Urinary bladder (tissue), 4 donors: ENCODE measurements around the gene TUBB1. TPM values are rescaled to one million over a fixed set of nuclear protein-coding genes. Genes with fewer than 3 reads are reported as not detected.

Experiments
- DNase-seq: peaks from one replicate; pipeline ENCODE4 v3.0.0-alpha.2; 2015; ENCODE audit errors: extremely low spot score
- H3K27ac ChIP-seq: one replicate; pipeline ENCODE4 v1.5.1; 2013; ENCODE audit warnings: low read depth, mild to moderate bottlenecking, moderate library complexity
- H3K36me3 ChIP-seq: one replicate; pipeline ENCODE4 v1.6.1; 2013; ENCODE audit warnings: mild to moderate bottlenecking, moderate library complexity; ENCODE audit not compliant: insufficient read depth
- H3K4me1 ChIP-seq: one replicate; pipeline ENCODE4 v1.6.1; 2013; ENCODE audit warnings: mild to moderate bottlenecking, moderate library complexity; ENCODE audit not compliant: insufficient read depth
- H3K4me3 ChIP-seq: one replicate; pipeline ENCODE4 v1.5.1; 2013; ENCODE audit warnings: low read depth, low read length
- WGBS: extraction: QIAGEN DNeasy Blood & Tissue Kit; methylation state at CpG from one replicate; pipeline ENCODE4 v1.1.7; 2013; 5-methylcytosine and 5-hydroxymethylcytosine counted together
- polyA plus RNA-seq: library from polyadenylated mRNA; stranded (reverse); fragments of 200-250 nt; gene quantifications from one replicate; pipeline ENCODE4 v1.2.3, GENCODE V29; 2013
- total RNA-seq: library from RNA; depleted of rRNA; stranded (reverse); fragments of >200 nt; gene quantifications from one replicate; pipeline ENCODE4 v1.2.3, GENCODE V29; 2014
- donor health status: healthy with polysubstance abuse.
- donor health status: healthy.

Gene TUBB1
- total RNA-seq (0.58 TPM), polyA plus RNA-seq (0.05 TPM)

DNA sequence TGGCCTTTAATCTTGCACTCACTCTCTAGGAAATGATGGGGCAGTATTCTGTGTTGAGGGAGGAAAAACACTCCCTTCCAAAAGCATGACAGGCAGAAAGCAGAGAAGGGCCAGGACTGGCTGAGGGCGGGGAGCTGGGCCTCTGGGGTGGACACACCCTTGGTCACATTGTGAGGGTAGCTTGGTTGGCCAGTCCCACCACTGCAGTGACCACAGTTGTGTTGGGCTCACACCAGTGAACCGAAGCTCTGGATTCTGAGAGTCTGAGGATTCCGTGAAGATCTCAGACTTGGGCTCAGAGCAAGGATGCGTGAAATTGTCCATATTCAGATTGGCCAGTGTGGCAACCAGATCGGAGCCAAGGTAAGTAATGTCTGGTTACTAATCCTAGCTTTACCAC is at the start of gene TUBB1:
TUBB1 (plus strand) TSS at position 213 of the 400 bp plus-strand sequence; CDS start at position 307, 94 bp downstream.
- WGBS, result 96% methylated on average over 5 of the region's 5 CpGs
- no peaks in the 10 kb centered on the region for H3K36me3 ChIP-seq
- H3K4me1 ChIP-seq, result no peaks in the 10 kb centered on the region
- no peak within 1 kb of the TSS for H3K4me3 ChIP-seq
- H3K27ac ChIP-seq, result no peak within 1 kb of the TSS
- no peak for DNase-seq

DNA sequence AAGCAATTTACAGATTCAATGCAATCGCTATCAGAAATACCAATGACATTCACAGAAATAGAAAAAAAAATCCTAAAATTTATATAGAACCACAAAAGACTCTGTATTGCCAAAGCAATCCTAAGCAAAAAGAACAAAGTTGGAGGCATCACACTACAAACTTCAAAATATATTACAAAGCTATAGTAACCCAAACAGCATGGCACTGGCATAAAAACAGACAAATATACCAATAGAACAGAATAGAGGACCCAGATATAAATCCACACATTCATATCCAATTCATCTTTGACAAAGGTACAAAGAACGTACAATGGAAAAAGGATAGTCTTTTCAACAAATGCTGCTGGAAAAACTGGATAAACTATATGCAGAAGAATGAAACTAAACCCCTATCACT is 49.8 kb upstream of the TUBB1 start:
- Histone ChIP-seq H3K4me3 (no peak overlapping the region), H3K36me3 (no peaks in the 10 kb centered on the region), H3K4me1 (no peaks in the 10 kb centered on the region), H3K27ac (no peak overlapping the region)
- DNase-seq, result no peak
- WGBS, result 68% methylated on average over 2 of the region's 2 CpGs

DNA sequence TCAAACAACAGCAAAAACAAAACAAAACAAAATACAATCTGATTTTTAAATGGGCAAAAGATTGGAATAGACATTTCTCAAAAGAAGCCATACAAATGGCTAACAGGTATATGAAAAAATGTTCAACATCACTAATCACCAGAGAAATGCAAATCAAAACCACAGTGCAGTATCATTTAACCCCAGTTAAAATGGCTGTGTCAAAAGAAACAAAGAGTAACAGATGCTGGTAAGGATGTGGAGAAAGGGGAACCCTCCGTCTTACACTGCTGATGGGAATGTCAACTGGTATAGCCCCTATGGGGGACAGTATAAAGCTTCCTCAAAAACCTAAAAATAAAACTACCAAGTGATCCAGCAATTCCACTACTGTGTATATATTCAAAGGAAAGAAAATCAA is 49.1 kb upstream of the TUBB1 start:
- Histone ChIP-seq H3K4me1 (no peaks in the 10 kb centered on the region), H3K4me3 (no peak overlapping the region), H3K36me3 (no peaks in the 10 kb centered on the region), H3K27ac (no peak overlapping the region)
- DNase-seq, result no peak
- WGBS, result 68% methylated on average over 1 of the region's 1 CpG

DNA sequence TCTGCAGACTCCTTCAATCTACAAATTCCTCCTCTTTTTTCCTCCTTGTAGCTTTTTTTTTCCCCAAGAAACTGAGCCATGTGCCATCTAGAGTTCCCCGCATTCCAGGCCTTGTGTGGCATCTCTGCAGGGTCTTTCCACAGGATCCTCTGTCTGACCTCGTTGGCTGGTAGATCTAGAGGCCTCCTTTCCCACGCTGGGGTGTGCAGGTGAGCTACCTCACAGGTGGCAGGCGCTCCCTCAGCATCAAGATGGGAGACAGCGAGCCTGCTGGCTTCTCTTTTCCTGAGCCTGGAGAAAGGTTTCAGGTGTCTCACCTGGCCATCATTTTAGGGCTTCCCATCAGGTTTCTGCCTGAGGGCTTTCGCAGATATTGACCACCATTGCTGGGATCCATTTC is 47.8 kb upstream of the TUBB1 start:
- no peak overlapping the region for H3K27ac ChIP-seq
- WGBS, result 78% methylated on average over 6 of the region's 6 CpGs
- H3K4me1 ChIP-seq, result no peaks in the 10 kb centered on the region
- no peak overlapping the region for H3K4me3 ChIP-seq
- no peak for DNase-seq
- no peaks in the 10 kb centered on the region for H3K36me3 ChIP-seq

DNA sequence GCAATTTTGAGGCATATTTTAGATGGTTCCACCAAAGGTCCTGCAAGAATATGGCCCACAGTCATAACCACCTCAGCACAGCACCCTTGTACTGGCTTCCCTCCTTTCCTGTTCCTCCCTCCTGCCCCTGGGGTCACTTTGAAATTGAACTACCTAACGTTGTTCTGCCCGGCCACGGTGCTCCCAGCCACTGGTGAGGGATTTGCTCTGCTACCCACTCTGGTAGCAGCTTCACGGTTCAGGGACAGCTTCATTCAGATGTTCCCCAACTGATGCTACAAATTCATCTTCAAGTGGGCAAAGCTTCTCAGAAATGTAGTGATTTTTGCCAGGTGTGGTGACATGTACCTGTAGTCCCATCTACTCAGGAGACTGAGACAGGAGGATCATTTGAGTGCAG is 46.0 kb upstream of the TUBB1 start:
- H3K36me3 ChIP-seq, result no peaks in the 10 kb centered on the region
- 85% methylated on average over 4 of the region's 4 CpGs for WGBS
- no peaks in the 10 kb centered on the region for H3K4me1 ChIP-seq
- H3K27ac ChIP-seq, result no peak overlapping the region
- H3K4me3 ChIP-seq, result no peak overlapping the region
- DNase-seq, result no peak

DNA sequence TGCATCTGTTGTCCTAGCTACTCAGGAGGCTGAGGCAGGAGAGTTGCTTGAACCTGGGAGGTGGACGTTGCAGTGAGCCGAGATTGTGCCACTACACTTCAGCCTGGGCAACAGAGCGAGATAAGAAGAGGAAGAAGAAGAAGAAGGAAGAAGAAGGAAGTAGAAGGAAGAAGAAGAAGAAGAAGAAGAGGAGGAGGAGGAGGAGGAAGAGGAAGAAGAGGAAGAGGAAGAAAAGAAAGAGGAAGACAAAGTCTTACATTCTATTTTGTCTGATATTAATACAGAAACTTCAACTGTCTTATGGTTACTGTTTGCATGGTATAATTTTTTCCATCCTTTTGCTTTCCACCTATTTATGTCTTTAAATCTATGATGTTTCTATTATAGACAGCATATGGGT is 45.4 kb upstream of the TUBB1 start:
- no peak overlapping the region for H3K4me3 ChIP-seq
- no peak overlapping the region for H3K27ac ChIP-seq
- H3K36me3 ChIP-seq, result no peaks in the 10 kb centered on the region
- 86% methylated on average over 3 of the region's 3 CpGs for WGBS
- H3K4me1 ChIP-seq, result no peaks in the 10 kb centered on the region
- DNase-seq, result no peak

DNA sequence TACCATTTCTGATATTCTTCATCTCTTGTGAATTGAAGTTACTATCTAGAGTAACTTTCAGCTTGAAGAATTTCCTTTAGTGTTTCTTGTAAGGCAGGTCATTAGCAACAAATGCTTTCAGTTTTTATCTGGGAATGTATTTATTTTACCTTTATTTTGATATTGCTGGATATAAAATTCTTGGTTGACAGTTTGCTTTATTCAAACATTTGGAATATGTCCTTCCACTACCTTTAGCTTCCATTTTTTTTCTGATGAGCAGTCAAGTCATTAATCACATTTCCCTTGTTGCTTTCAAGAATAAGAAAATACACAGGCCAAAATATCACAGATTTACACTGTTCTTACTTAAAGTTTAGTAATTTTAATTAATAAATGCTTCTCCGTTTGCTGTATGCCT is 43.9 kb upstream of the TUBB1 start:
- H3K4me3 ChIP-seq, result no peak overlapping the region
- H3K36me3 ChIP-seq, result no peaks in the 10 kb centered on the region
- 91% methylated on average over 1 of the region's 1 CpG for WGBS

DNA sequence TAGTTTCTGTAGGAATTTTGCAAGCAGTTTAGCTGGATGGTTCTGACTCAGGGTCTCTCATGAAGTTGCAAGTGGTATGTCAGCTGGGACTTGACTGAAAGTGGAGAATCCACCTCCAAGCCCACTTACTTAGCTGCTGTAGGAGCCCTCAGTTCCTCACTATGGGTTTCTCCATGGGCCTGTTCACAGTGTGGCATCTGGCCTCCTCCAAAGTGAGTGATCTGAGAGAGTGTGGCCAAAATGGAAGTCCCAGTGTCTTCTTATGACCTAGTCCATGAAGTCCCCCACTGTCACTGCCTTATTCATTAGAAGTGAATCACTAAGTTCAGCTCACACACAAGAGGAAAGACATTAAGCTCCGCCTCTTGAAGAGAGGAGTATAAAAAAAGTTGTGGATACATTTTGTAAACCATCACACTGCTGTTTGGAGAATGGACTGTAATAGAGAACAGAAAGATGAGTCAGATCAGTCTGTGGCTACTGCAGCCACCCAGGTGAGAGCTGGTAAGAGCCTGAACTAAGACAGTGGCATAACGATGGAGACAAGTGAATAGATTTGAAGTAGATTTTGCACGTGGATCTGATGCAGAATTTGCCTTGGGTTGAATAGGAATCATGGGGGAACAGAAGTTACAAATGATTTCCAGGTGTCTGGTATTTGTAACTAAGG is 43.0 kb upstream of the TUBB1 start:
- no peak overlapping the region for H3K4me3 ChIP-seq
- no peak for DNase-seq
- H3K27ac ChIP-seq, result no peak overlapping the region
- 87% methylated on average over 3 of the region's 3 CpGs for WGBS
- H3K4me1 ChIP-seq, result no peaks in the 10 kb centered on the region
- H3K36me3 ChIP-seq, result no peaks in the 10 kb centered on the region

More for the DNA sequence above, 43.9 kb upstream of the TUBB1 start:
- no peak overlapping the region for H3K27ac ChIP-seq
- H3K4me1 ChIP-seq, result no peaks in the 10 kb centered on the region
- no peak for DNase-seq

DNA sequence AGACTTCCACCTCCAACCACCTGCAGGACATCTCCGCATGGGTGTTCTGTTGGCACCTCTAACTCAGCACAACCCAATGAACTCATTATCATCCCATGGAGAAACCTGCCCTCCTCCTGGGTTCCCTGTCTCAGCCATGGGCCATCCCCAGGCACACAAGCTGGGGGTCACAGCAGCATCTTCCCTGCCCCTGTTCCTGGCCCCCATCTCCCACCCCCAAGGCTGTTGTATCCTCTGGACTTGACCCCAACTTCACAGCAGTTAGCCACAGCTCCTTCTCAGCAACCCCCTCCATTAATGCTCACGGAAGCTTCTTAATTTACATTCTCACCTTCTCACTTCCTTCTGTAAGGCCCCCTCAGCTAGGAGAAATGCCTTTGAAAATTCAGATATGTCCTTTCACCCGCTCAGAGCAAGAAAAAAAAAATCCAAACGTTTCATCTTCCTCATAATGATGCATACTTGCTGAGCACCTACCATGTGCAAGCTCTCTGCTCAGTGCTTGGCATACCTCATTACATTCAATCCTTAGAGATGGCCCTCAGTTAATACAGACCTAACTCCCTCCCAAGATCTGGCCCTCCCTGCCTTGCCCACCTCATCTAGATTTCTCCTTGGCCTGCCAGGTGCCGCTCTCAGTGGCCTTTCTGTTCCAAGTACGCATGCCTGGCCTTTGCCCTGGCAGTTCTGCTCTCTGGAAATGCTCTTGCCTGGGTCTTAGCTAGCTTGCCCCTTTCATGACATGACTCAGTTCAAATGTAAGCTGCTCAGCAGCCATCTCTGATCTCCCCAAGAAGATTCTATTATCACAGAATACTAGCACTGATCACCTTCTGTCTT is 40.7 kb upstream of the TUBB1 start:
- H3K27ac ChIP-seq, result no peak overlapping the region
- no peak overlapping the region for H3K4me3 ChIP-seq
- H3K36me3 ChIP-seq, result no peaks in the 10 kb centered on the region
- WGBS, result 67% methylated on average over 6 of the region's 6 CpGs
- no peaks in the 10 kb centered on the region for H3K4me1 ChIP-seq
- DNase-seq, result no peak

DNA sequence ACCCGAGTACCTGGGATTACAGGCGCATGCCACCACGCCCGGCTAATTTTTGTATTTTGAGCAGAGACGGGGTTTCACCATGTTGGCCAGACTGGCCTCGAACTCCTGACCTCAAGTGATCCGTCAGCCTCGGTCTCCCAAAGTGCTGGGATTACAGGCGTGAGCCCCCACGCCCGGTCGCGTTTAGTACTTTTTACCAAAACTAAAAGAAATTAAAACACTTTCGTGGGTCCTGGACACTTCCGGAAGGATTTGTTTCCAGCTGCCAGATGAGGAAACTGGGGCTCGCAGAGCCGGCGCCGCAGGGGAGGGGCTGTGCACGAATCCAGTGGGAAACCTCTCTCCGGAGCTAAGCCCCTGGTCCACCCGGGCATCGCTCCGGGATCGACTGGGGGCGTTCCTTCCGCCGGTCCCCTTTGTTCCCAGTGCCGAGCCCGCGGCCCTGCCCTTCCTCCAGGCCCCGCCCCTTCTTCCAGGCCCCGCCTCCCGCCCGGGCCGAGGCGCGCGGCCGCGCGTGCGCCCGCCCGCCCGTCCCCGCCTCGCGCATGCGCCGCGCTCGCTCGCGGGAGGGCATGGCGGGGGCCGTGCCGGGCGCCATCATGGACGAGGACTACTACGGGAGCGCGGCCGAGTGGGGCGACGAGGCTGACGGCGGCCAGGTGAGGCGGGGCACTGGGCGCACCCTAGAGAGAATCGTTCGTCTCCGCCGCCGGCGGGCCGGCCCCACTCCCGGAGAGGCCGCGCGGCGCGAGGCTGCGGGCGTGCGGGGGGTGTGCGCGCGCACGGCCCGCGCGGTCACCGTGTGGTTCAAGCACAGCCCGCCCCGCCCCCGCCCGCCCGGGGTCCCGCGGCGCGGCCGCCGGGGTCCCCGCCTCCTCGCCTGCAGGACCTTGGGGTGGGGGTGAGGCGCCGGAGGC is 38.3 kb upstream of the TUBB1 start, which contains the start of gene NELFCD:
NELFCD (plus strand) TSS at position 546 of the 917 bp plus-strand sequence; CDS start at position 600, 54 bp downstream.
- peak within 1 kb of the TSS; percentile 96 for H3K4me3 ChIP-seq
- H3K27ac ChIP-seq, result peak within 1 kb of the TSS; percentile 85
- DNase-seq, result peak; percentile 54
- 8% methylated on average over 109 of the region's 109 CpGs for WGBS
- no peaks in the 10 kb centered on the region for H3K4me1 ChIP-seq
- no peaks in the 10 kb centered on the region for H3K36me3 ChIP-seq

DNA sequence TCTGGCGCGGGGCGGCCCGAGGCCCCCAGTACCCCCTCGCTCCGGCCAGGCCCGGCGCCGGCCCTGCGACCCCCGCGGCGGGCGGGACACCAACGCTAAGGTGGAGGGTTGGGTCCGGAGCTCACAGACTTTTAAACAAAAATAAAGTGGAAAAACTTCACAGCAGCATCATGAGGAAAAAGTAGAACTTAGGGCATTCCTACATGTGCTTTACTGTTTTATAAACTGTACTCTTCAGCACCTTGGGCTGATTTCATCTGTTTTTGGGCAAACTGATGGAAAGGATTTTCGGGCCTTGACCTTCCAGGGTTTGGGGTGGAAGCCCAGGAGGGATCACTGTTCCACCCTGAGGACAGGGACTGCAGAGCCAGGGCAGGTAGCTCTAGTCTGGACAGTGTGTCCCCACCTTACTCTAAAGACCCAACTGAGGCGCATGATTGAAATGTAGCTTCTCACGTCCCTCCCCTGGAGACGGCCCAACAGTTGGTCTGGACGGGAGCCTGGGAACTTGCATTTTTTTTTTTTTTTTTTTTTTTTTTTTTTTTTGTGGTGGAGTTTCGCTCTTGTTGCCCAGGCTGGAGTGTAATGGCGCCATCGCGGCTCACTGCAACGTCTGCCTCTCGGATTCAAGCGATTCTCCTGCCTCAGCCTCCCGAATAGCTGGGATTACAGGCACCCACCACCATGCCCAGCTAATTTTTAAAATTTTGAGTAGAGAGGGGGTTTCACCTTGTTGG is 37.4 kb upstream of the TUBB1 start:
- Histone ChIP-seq H3K4me1 (no peaks in the 10 kb centered on the region), H3K27ac (no peak overlapping the region), H3K36me3 (no peaks in the 10 kb centered on the region), H3K4me3 (peak overlapping the region; percentile 96)
- 16% methylated on average over 29 of the region's 29 CpGs for WGBS
- no peak for DNase-seq

DNA sequence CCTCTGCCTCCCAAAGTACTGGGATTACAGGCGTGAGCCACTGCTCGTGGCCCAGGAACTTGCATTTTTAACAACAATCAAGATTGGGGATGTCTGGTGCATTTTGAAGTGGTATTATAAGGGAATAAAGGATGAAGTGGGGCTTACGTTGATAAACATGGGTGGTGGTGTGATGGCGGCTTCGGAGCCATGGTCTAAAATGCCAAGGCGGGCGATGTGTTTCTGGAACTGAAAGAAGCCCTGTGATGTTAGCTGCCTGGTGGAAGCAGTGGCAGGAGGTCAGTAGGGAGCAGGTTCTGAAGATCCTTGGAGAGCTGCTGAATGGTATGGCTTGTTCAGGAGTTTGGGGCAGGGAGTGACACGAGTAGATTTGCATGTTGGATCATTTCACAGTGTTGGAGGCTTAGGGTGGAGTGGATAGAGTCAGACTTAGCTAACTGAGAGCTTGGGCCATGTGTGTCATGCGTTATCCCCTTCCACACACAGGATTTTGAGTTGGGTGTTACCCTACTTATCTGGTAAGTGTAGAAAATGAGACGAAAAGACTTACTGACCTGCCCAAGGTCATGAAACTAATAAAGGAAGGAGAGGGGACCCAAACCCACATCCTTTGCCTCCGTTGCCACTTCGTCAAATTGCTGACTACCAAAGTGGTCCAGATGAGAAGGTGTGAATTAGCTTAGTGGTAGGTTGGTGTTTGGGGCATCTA is 36.7 kb upstream of the TUBB1 start:
- Histone ChIP-seq H3K4me1 (no peaks in the 10 kb centered on the region), H3K27ac (no peak overlapping the region), H3K36me3 (no peaks in the 10 kb centered on the region), H3K4me3 (no peak overlapping the region)
- DNase-seq, result no peak
- 87% methylated on average over 12 of the region's 12 CpGs for WGBS
